Stomach (tissue), 9 donors: ENCODE measurements around the gene CPA5. TPM values are rescaled to one million over a fixed set of nuclear protein-coding genes. Genes with fewer than 3 reads are reported as not detected.
"Not testable (repeated sequence)": the region's sequence is repeated elsewhere in the genome, so short reads cannot be mapped to it uniquely, and the experiment has no call there.

ENCODE experiments used
- DNase-seq, 2 donors: peaks; one replicate each; pipeline versions ENCODE4 v3.0.0 to v3.0.0-alpha.2; 2013 to 2019
- H3K27ac ChIP-seq, 5 donors: fragments of 200-600 bp in 4 of 5; sonication (generic) in 4 of 5; one replicate each; pipeline ENCODE4 v1.5.1; 2013 to 2019; ENCODE audit warnings: mild to moderate bottlenecking in 1 of 5, moderate library complexity in 1 of 5
- H3K27me3 ChIP-seq, 3 donors: fragments of 200-600 bp; sonication (generic); one replicate each; pipeline ENCODE4 v1.5.1; 2017 to 2019; ENCODE audit warnings: mixed run types in 1 of 3
- H3K36me3 ChIP-seq, 4 donors: fragments of 200-600 bp; sonication (generic); 1 replicate in 3 of 4; 2 replicates in 1 of 4; pipeline ENCODE4 v1.5.1; 2016 to 2019
- H3K4me1 ChIP-seq, 4 donors: fragments of 200-600 bp; sonication (generic); one replicate each; pipeline ENCODE4 v1.5.1; 2016 to 2019
- H3K4me3 ChIP-seq, 4 donors: fragments of 200-600 bp; sonication (generic) in 3 of 4; one replicate each; pipeline ENCODE4 v1.5.1; 2016 to 2019; ENCODE audit warnings: mild to moderate bottlenecking in 1 of 4
- H3K9me3 ChIP-seq, 4 donors: fragments of 200-600 bp; sonication (generic); one replicate each; pipeline ENCODE4 v1.5.1; 2016 to 2019
- CTCF ChIP-seq, 7 experiments: fragments of 450-650 bp in 4 of 7; fragments of 200-600 bp in 3 of 7; sonication (generic) in 3 of 7; IDR thresholded peaks; one replicate each; pipeline ENCODE4 v1.5.1; 2016 to 2019; ENCODE audit warnings: antibody characterized with exemption in 7 of 7, control low read depth in 2 of 7, mild to moderate bottlenecking in 1 of 7
- EP300 ChIP-seq: sonication (generic); formaldehyde crosslinking; IDR thresholded peaks from one replicate; pipeline ENCODE4 v1.6.1; 2017; ENCODE audit warnings: antibody characterized with exemption
- POLR2A ChIP-seq, 4 donors: fragments of 450-650 bp; IDR thresholded peaks; one replicate each; pipeline ENCODE4 v1.6.1; 2016; ENCODE audit warnings: antibody characterized with exemption in 4 of 4, control low read depth in 2 of 4, mild to moderate bottlenecking in 1 of 4, moderate library complexity in 1 of 4
- POLR2AphosphoS5 ChIP-seq, 3 donors: sonication (generic); formaldehyde crosslinking; IDR thresholded peaks; one replicate each; pipeline ENCODE4 v1.6.1; 2016; ENCODE audit warnings: antibody characterized with exemption in 3 of 3
- WGBS, 5 donors: extraction: QIAGEN DNeasy Blood & Tissue Kit in 3 of 5; methylation state at CpG; one replicate each; pipeline versions ENCODE4 v1.1.5 to v1.1.7; 2013 to 2018; 5-methylcytosine and 5-hydroxymethylcytosine counted together
- intact Hi-C: fragments of 100-400 bp; cut with DNase I; formaldehyde crosslinking; loops from one replicate; pipeline ENCODE4 v1.15.1; 2023; ENCODE audit warnings: low total_unique reads
- polyA plus RNA-seq, 3 donors: library from polyadenylated mRNA; stranded (reverse); fragments of 200-250 nt; gene quantifications; one replicate each; pipeline ENCODE4 v1.2.3, GENCODE V29; 2013
- total RNA-seq, 5 donors: library from RNA; depleted of rRNA; stranded (reverse); fragments of >200 nt; gene quantifications; one replicate each; pipeline versions ENCODE4 v1.1.0 to v1.2.3, GENCODE V29; 2014 to 2016
- donor health status: healthy with polysubstance abuse.
- donor health status: Bipolar disorder and iron deficiency.
- donor health status: healthy.

The CPA5 gene
- total and polyA plus RNA-seq, 8 donors = 0.48 TPM; not detected in 7

- WGBS, 5 donors = 78 to 89% (median 85%) methylated on average over 11 of the region's 11 CpGs
- DNase-seq = no peak
Observed at GRCh38 chr7:130372402-130373165, 28.0 kb downstream of the CPA5 start.

GRCh38 chr7:130374507-130374906, 29.9 kb downstream of the CPA5 start:
- no peak for TF ChIP-seq POLR2AphosphoS5 (IDR thresholded peaks at IDR 0.05)
- TF ChIP-seq POLR2A (IDR thresholded peaks at IDR 0.05) = no peak
- no peak for TF ChIP-seq EP300
- TF ChIP-seq CTCF (IDR thresholded peaks at IDR 0.05) = no peak
- Histone ChIP-seq H3K36me3 (no peaks in the 10 kb centered on the region), H3K27ac (peak overlapping the region; percentile 25 to 89 (median 87)), H3K9me3 (peaks cover 0 to 10% (median 4%) of the 10 kb centered on the region in 4 donors), H3K4me3 (no peak overlapping the region), H3K4me1 (peaks cover 15 to 51% (median 30%) of the 10 kb centered on the region in 4 donors), H3K27me3 (no peaks in the 10 kb centered on the region)
- 93 to 97% (median 96%) methylated on average over 6 of the region's 6 CpGs for WGBS, 5 donors
- no peak for DNase-seq
- intact Hi-C loops = no loop called here

More at GRCh38 chr7:130372402-130373165, 28.0 kb downstream of the CPA5 start:
- Histone ChIP-seq H3K27me3 (no peaks in the 10 kb centered on the region), H3K36me3 (no peaks in the 10 kb centered on the region), H3K4me1 (peaks cover 15 to 54% (median 39%) of the 10 kb centered on the region in 4 donors), H3K9me3 (peaks cover 0 to 10% (median 4%) of the 10 kb centered on the region in 4 donors), H3K4me3 (no peak overlapping the region), H3K27ac (peak overlapping the region in 4 of 5 donors; percentile 76 to 89 (median 87))
- TF ChIP-seq POLR2A (IDR thresholded peaks at IDR 0.05) (no peak), CTCF (IDR thresholded peaks at IDR 0.05) (no peak), POLR2AphosphoS5 (IDR thresholded peaks at IDR 0.05) (no peak), EP300 (no peak)
- intact Hi-C loops = no loop called here

GRCh38 chr7:130376461-130376860, 31.8 kb downstream of the CPA5 start:
- H3K4me3 ChIP-seq, H3K36me3 ChIP-seq, H3K27me3 ChIP-seq, DNase-seq, H3K27ac ChIP-seq, intact Hi-C loops: not testable (repeated sequence)
- Histone ChIP-seq H3K4me1 (peaks cover 24 to 46% (median 29%) of the 10 kb centered on the region in 4 donors), H3K9me3 (peaks cover 0 to 10% (median 4%) of the 10 kb centered on the region in 4 donors)
- 17 to 97% (median 52%) methylated on average over 1 of the region's 1 CpG for WGBS, 5 donors

- intact Hi-C loops = no loop called here
Observed at GRCh38 chr7:130377178-130377577, 32.6 kb downstream of the CPA5 start.

More at GRCh38 chr7:130377178-130377577, 32.6 kb downstream of the CPA5 start:
- Histone ChIP-seq H3K4me1 (peaks cover 24 to 44% (median 29%) of the 10 kb centered on the region in 4 donors), H3K4me3 (no peak overlapping the region), H3K36me3 (no peaks in the 10 kb centered on the region), H3K27ac (no peak overlapping the region), H3K27me3 (no peaks in the 10 kb centered on the region), H3K9me3 (peaks cover 0 to 10% (median 4%) of the 10 kb centered on the region in 4 donors)
- 82 to 95% (median 84%) methylated on average over 6 of the region's 6 CpGs for WGBS, 5 donors
- DNase-seq = no peak
- TF ChIP-seq POLR2AphosphoS5 (IDR thresholded peaks at IDR 0.05) (no peak), POLR2A (IDR thresholded peaks at IDR 0.05) (no peak), CTCF (IDR thresholded peaks at IDR 0.05) (no peak), EP300 (no peak)
